H1 (cell line): ENCODE data around the gene KRT6C. TPM values are rescaled to one million over a fixed set of nuclear protein-coding genes. Genes with fewer than 3 reads are reported as not detected.

Source experiments
- CTCF ChIA-PET: fragments of 300-600 bp; sonication (Branson Sonifier 250); formaldehyde crosslinking; loops from one replicate; lab custom pipeline; 2021; ENCODE audit not compliant: partially characterized antibody; lab: Charles Lee
- POLR2A ChIA-PET: fragments of 300-600 bp; sonication (Branson Sonifier 250); formaldehyde crosslinking; loops from one replicate; lab custom pipeline; 2021; ENCODE audit warnings: inconsistent platforms; ENCODE audit not compliant: partially characterized antibody; lab: Charles Lee
- DNase-seq, 2 experiments: peaks; one replicate each; pipeline versions ENCODE4 v3.0.0 to v3.0.0-alpha.2; 2010 to 2022; ENCODE audit warnings: low spot score in 2 of 2, low read depth in 1 of 2, mixed read lengths in 1 of 2
- FAIRE-seq: peaks from 2 replicates; lab custom pipeline; 2011; peaks lifted over from hg19 to GRCh38; lab: Jason Lieb, UNC
- H2AFZ ChIP-seq: 2 replicates; pipeline ENCODE4 v1.8.1; 2012; ENCODE audit warnings: low read length, inconsistent platforms
- H2AK5ac ChIP-seq: 2 replicates; pipeline ENCODE4 v1.6.1; 2013; ENCODE audit warnings: low read depth, low read length
- H2BK120ac ChIP-seq: replicated peaks from 2 replicates; pipeline ENCODE3; 2013; ENCODE audit warnings: low read depth, low read length, inconsistent platforms
- H2BK12ac ChIP-seq: 2 replicates; pipeline ENCODE4 v1.6.1; 2013; ENCODE audit warnings: low read depth, low read length
- H2BK15ac ChIP-seq: 2 replicates; pipeline ENCODE4 v1.6.1; 2013; ENCODE audit warnings: low read length
- H2BK20ac ChIP-seq: 2 replicates; pipeline ENCODE4 v1.6.1; 2013; ENCODE audit warnings: low read length
- H2BK5ac ChIP-seq: 2 replicates; pipeline ENCODE4 v1.6.1; 2013; ENCODE audit warnings: low read depth, low read length
- H3K14ac ChIP-seq: 2 replicates; pipeline ENCODE4 v1.6.1; 2013; ENCODE audit warnings: inconsistent platforms; ENCODE audit not compliant: insufficient read length
- H3K18ac ChIP-seq: 2 replicates; pipeline ENCODE4 v1.6.1; 2013; ENCODE audit warnings: low read length; ENCODE audit errors: extremely low read depth
- H3K23ac ChIP-seq: 2 replicates; pipeline ENCODE4 v1.6.1; 2013; ENCODE audit warnings: inconsistent platforms; ENCODE audit not compliant: insufficient read length
- H3K23me2 ChIP-seq: 2 replicates; pipeline ENCODE4 v1.6.1; 2013; ENCODE audit warnings: low read depth, low read length
- H3K27ac ChIP-seq: 2 replicates; pipeline ENCODE4 v1.6.1; 2011; ENCODE audit warnings: low read depth, low read length, inconsistent platforms
- H3K27me3 ChIP-seq, 4 experiments: replicated peaks in 1 of 4; 1 replicate in 1 of 4; 2 replicates in 3 of 4; pipeline versions ENCODE4 v1.6.1 to v1.8.1; 2011 to 2013; ENCODE audit warnings: low read length in 3 of 4, mild to moderate bottlenecking in 3 of 4, inconsistent platforms in 2 of 4, mixed read lengths in 2 of 4, moderate library complexity in 1 of 4; ENCODE audit not compliant: control insufficient read depth in 3 of 4, insufficient read depth in 3 of 4; ENCODE audit errors: extremely low read depth in 1 of 4
- H3K36me3 ChIP-seq, 4 experiments: 2 replicates each; pipeline versions ENCODE4 v1.6.1 to v1.8.1; 2011 to 2013; ENCODE audit warnings: mild to moderate bottlenecking in 4 of 4, low read length in 3 of 4, moderate library complexity in 2 of 4, control low read depth in 1 of 4, inconsistent platforms in 1 of 4; ENCODE audit not compliant: insufficient read depth in 4 of 4, control insufficient read depth in 2 of 4
- H3K4ac ChIP-seq: replicated peaks from 2 replicates; pipeline ENCODE3; 2013; ENCODE audit warnings: low read length, low read depth, mixed read lengths, inconsistent platforms; ENCODE audit not compliant: insufficient read length
- H3K4me1 ChIP-seq, 4 experiments: replicated peaks in 1 of 4; 1 replicate in 1 of 4; 2 replicates in 3 of 4; pipeline versions ENCODE4 v1.6.1 to v1.8.1; 2011 to 2013; ENCODE audit warnings: low read length in 3 of 4, inconsistent platforms in 2 of 4, mixed read lengths in 1 of 4; ENCODE audit not compliant: insufficient read depth in 4 of 4, control insufficient read depth in 3 of 4
- H3K4me2 ChIP-seq, 2 experiments: 2 replicates each; pipeline versions ENCODE4 v1.6.1 to v1.8.1; 2011 to 2013; ENCODE audit warnings: low read depth in 2 of 2, low read length in 2 of 2, control low read depth in 1 of 2, inconsistent platforms in 1 of 2, mild to moderate bottlenecking in 1 of 2; ENCODE audit not compliant: insufficient read depth in 1 of 2
- H3K4me3 ChIP-seq, 4 experiments: fragments of 200-600, 300-600 bp in 1 of 4; sonication (generic), shearing (Covaris generic), sonication (Bioruptor Twin) in 1 of 4; 2 replicates each; pipeline versions ENCODE4 v1.5.1 to v1.8.1; 2011 to 2016; ENCODE audit warnings: low read length in 4 of 4, low read depth in 3 of 4, control low read depth in 2 of 4, inconsistent platforms in 2 of 4, mild to moderate bottlenecking in 2 of 4, mixed read lengths in 1 of 4, moderate library complexity in 1 of 4; ENCODE audit not compliant: insufficient read depth in 2 of 4; ENCODE audit errors: extremely low read depth in 1 of 4
- H3K56ac ChIP-seq: replicated peaks from 2 replicates; pipeline ENCODE3; 2013; ENCODE audit warnings: low read depth, mild to moderate bottlenecking, mixed read lengths, low read length, inconsistent platforms; ENCODE audit not compliant: insufficient read length
- H3K79me1 ChIP-seq: 2 replicates; pipeline ENCODE4 v1.6.1; 2013; ENCODE audit warnings: low read depth, low read length, control low read depth
- H3K79me2 ChIP-seq, 2 experiments: 2 replicates each; pipeline versions ENCODE4 v1.6.1 to v1.8.1; 2012 to 2013; ENCODE audit warnings: low read length in 2 of 2, mild to moderate bottlenecking in 2 of 2, inconsistent platforms in 1 of 2; ENCODE audit not compliant: insufficient read depth in 2 of 2, control insufficient read depth in 1 of 2
- H3K9ac ChIP-seq, 4 experiments: replicated peaks in 1 of 4; 1 replicate in 1 of 4; 2 replicates in 3 of 4; pipeline versions ENCODE4 v1.6.1 to v1.8.1; 2011 to 2013; ENCODE audit warnings: low read depth in 3 of 4, low read length in 3 of 4, control low read depth in 2 of 4, mild to moderate bottlenecking in 2 of 4, moderate library complexity in 2 of 4, inconsistent platforms in 1 of 4; ENCODE audit errors: extremely low read depth in 1 of 4
- H3K9me3 ChIP-seq, 2 experiments: 2 replicates each; pipeline versions ENCODE4 v1.6.1 to v1.8.1; 2012 to 2013; ENCODE audit warnings: mild to moderate bottlenecking in 2 of 2, moderate library complexity in 2 of 2, control low read depth in 1 of 2, inconsistent platforms in 1 of 2, low read depth in 1 of 2, low read length in 1 of 2, mixed read lengths in 1 of 2; ENCODE audit not compliant: insufficient read depth in 2 of 2
- H4K20me1 ChIP-seq, 2 experiments: replicated peaks in 1 of 2; 2 replicates each; pipeline versions ENCODE3 to v1.8.1; 2011 to 2013; ENCODE audit warnings: inconsistent platforms in 2 of 2, low read length in 2 of 2, mild to moderate bottlenecking in 1 of 2; ENCODE audit not compliant: insufficient read depth in 2 of 2, control insufficient read depth in 1 of 2
- H4K5ac ChIP-seq: 2 replicates; pipeline ENCODE4 v1.6.1; 2013; ENCODE audit warnings: low read length, low read depth, mixed read lengths, inconsistent platforms; ENCODE audit not compliant: insufficient read length
- H4K8ac ChIP-seq: 2 replicates; pipeline ENCODE4 v1.8.0; 2013; ENCODE audit warnings: mild to moderate bottlenecking, moderate library complexity, low read length, inconsistent platforms; ENCODE audit not compliant: insufficient read depth; ENCODE audit errors: extremely low read depth
- H4K91ac ChIP-seq: replicated peaks from 2 replicates; pipeline ENCODE3; 2013; ENCODE audit warnings: low read length, mixed read lengths, inconsistent platforms; ENCODE audit not compliant: insufficient read length
- CEBPB ChIP-seq: IDR thresholded peaks from 2 replicates; pipeline ENCODE4 v1.6.1; 2012; ENCODE audit warnings: low read depth, low read length
- CHD1 ChIP-seq: IDR thresholded peaks from 2 replicates; pipeline ENCODE4 v1.6.1; 2012; ENCODE audit warnings: low read depth, low read length, improper control_type of control experiment
- CREB1 ChIP-seq: IDR thresholded peaks from 2 replicates; pipeline ENCODE4 v1.6.1; 2012; ENCODE audit warnings: inconsistent platforms
- HDAC2 ChIP-seq, 2 experiments: fragments of 300-600 bp in 1 of 2; sonication (generic) in 1 of 2; IDR thresholded peaks; 2 replicates each; pipeline ENCODE4 v1.6.1; 2011 to 2012; ENCODE audit warnings: low read depth in 2 of 2, low read length in 2 of 2, mild to moderate bottlenecking in 2 of 2, moderate library complexity in 2 of 2, borderline replicate concordance in 1 of 2, inconsistent platforms in 1 of 2
- HDAC6 ChIP-seq: IDR thresholded peaks from one replicate; pipeline ENCODE4 v1.7.1; 2012; ENCODE audit warnings: low read depth, mild to moderate bottlenecking, inconsistent platforms, low read length, moderate library complexity
- POLR2AphosphoS5 ChIP-seq: IDR thresholded peaks from 2 replicates; pipeline ENCODE4 v1.6.1; 2011; ENCODE audit warnings: low read depth, low read length
- SIN3A ChIP-seq, 2 experiments: IDR thresholded peaks in 1 of 2; conservative IDR thresholded peaks in 1 of 2; 2 replicates each; pipeline ENCODE4 v1.6.1; 2011 to 2012; ENCODE audit warnings: low read length in 2 of 2, improper control_type of control experiment in 1 of 2, low read depth in 1 of 2, mild to moderate bottlenecking in 1 of 2
- SUZ12 ChIP-seq: fragments of 200-600 bp; sonication (generic); IDR thresholded peaks from 2 replicates; pipeline ENCODE4 v1.6.1; 2012; ENCODE audit warnings: mild to moderate bottlenecking, inconsistent platforms, low read length, moderate library complexity, mixed read lengths
- TAF1 ChIP-seq: IDR thresholded peaks from 2 replicates; pipeline ENCODE4 v1.6.1; 2011; ENCODE audit warnings: mild to moderate bottlenecking, low read depth, low read length
- TBP ChIP-seq: IDR thresholded peaks from 2 replicates; pipeline ENCODE4 v1.6.1; 2011; ENCODE audit warnings: low read depth, low read length, improper control_type of control experiment
- ZNF274 ChIP-seq: IDR thresholded peaks from 2 replicates; pipeline ENCODE4 v1.7.0; 2012; ENCODE audit warnings: low read length, borderline replicate concordance; ENCODE audit errors: extremely low read depth
- WGBS, 2 experiments: shearing (Covaris generic) in 1 of 2; methylation state at CpG; one replicate each; pipeline versions ENCODE4 v1.1.6 to v1.1.7; 2013 to 2015; ENCODE audit warnings: low lambda C conversion rate in 2 of 2, mixed read lengths in 2 of 2, inconsistent platforms in 1 of 2, low coverage in 1 of 2, missing lambda C conversion rate in 1 of 2; ENCODE audit not compliant: insufficient replicate concordance in 2 of 2, insufficient coverage in 1 of 2, insufficient read length in 1 of 2; ENCODE audit errors: extremely low coverage in 1 of 2, missing lambda C conversion rate in 1 of 2; 5-methylcytosine and 5-hydroxymethylcytosine counted together
- polyA plus RNA-seq, 7 experiments: library from polyadenylated mRNA; depleted of rRNA in 3 of 7; stranded (reverse) in 5 of 7; unstranded in 2 of 7; fragments of >200 nt in 5 of 7; fragments of 200-250 nt in 2 of 7; gene quantifications; 1 replicate in 5 of 7; 2 replicates in 1 of 7; 4 replicates in 1 of 7; pipeline versions ENCODE4 v1.2.1 to v1.2.3, GENCODE V29; 2011 to 2013; ENCODE audit warnings: missing spikeins in 2 of 7, mixed read lengths in 2 of 7
- total RNA-seq: library from RNA; stranded (reverse); fragmentation: NEBNext Ultra II Directional; extraction: Animal tissue kit (Norgen Biotek cat#: 25700); gene quantifications from 2 replicates; pipeline ENCODE4 v1.2.1, GENCODE V29; 2021
- TF ChIP-seq, protein P1 (sequence below), 3 experiments: IDR thresholded peaks; 1 replicate in 2 of 3; 2 replicates in 1 of 3; pipeline versions ENCODE4 v1.5.1 to v1.6.1; 2011; ENCODE audit warnings: low read length in 3 of 3, mild to moderate bottlenecking in 3 of 3, inconsistent platforms in 2 of 3, low read depth in 1 of 3, moderate library complexity in 1 of 3; ENCODE audit not compliant: insufficient read depth in 1 of 3; ENCODE audit errors: control extremely low read depth in 1 of 3

Gene KRT6C
- total and polyA plus RNA-seq, 2 of the 8 experiments (the other 6 are each of a cell fraction or from before 2014, with no cell fraction given), result not detected

DNA sequence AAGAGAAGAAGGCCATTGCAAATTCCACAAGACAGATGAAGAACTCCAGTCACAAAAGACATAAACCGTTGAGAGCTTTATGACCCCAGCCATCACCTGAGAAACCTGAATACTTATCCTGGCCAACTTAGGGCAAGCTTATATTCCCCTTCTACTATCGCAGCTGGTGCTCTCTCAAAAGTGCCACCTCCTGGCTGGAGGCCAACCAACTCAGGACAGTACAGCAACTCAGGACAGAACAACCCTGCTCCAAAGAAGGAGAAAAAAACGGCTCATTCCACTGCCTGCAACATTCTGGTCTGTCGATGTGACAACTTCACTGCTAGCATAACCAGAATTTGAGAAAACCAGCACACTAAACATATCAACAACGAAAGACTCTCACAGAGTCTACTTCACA is 11.9 kb downstream of the KRT6C start:
- Histone ChIP-seq H3K36me3 (no peaks in the 10 kb centered on the region), H3K14ac (no peak overlapping the region), H2BK15ac (no peak overlapping the region), H3K79me1 (no peaks in the 10 kb centered on the region), H3K4ac (no peak overlapping the region), H3K4me2 (no peak overlapping the region), H2AFZ (no peak overlapping the region), H4K5ac (no peak overlapping the region), H4K8ac (no peak overlapping the region), H3K27ac (no peak overlapping the region), H3K27me3 (no peaks in the 10 kb centered on the region), H3K18ac (no peak overlapping the region), H3K23me2 (no peaks in the 10 kb centered on the region), H4K20me1 (no peaks in the 10 kb centered on the region), H4K91ac (no peak overlapping the region), H3K9me3 (no peaks in the 10 kb centered on the region), H3K56ac (no peak overlapping the region), H2BK12ac (no peak overlapping the region), H2BK20ac (no peak overlapping the region), H3K4me3 (no peak overlapping the region), H3K23ac (no peak overlapping the region), H2BK5ac (no peak overlapping the region), H3K9ac (no peak overlapping the region), H2BK120ac (no peak overlapping the region), H3K4me1 (no peaks in the 10 kb centered on the region), H3K79me2 (no peaks in the 10 kb centered on the region), H2AK5ac (no peak overlapping the region)
- POLR2A ChIA-PET, result no interaction called here
- WGBS, 2 experiments, result 89% methylated on average over 5 of the region's 5 CpGs; no CpG with 5 or more reads in 1 of the 2 experiments
- FAIRE-seq (no peak), DNase-seq (no peak)
- CTCF ChIA-PET, result interaction anchor here (0.9 to 1.7 kb wide), 2 partner anchors 15 to 121 kb away, joined by 3 to 4 read pairs; no protein-coding TSS in a partner anchor
- TF ChIP-seq TAF1, result no peak
- TF ChIP-seq, protein P1, sequence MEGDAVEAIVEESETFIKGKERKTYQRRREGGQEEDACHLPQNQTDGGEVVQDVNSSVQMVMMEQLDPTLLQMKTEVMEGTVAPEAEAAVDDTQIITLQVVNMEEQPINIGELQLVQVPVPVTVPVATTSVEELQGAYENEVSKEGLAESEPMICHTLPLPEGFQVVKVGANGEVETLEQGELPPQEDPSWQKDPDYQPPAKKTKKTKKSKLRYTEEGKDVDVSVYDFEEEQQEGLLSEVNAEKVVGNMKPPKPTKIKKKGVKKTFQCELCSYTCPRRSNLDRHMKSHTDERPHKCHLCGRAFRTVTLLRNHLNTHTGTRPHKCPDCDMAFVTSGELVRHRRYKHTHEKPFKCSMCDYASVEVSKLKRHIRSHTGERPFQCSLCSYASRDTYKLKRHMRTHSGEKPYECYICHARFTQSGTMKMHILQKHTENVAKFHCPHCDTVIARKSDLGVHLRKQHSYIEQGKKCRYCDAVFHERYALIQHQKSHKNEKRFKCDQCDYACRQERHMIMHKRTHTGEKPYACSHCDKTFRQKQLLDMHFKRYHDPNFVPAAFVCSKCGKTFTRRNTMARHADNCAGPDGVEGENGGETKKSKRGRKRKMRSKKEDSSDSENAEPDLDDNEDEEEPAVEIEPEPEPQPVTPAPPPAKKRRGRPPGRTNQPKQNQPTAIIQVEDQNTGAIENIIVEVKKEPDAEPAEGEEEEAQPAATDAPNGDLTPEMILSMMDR (IDR thresholded peaks at IDR 0.05; ENCODE audit: control extremely low read depth in 1 of 3, insufficient read depth in 1 of 3, low read depth in 1 of 3, low read length in 3 of 3), result peak in 1 of 3 experiments; percentile 0; a peak in 1 of 4 replicates
- no peak for TF ChIP-seq HDAC2 (IDR thresholded peaks at IDR 0.05; ENCODE audit: borderline replicate concordance in 1 of 2, low read depth in 2 of 2, low read length in 2 of 2)
- no peak for TF ChIP-seq CHD1
- TF ChIP-seq HDAC6, result no peak
- no peak for TF ChIP-seq SIN3A (conservative IDR thresholded peaks at IDR 0.05 in 1 of 2, IDR thresholded peaks at IDR 0.05 in 1 of 2; ENCODE audit: low read depth in 1 of 2, low read length in 2 of 2)
- no peak for TF ChIP-seq TBP
- TF ChIP-seq ZNF274, result no peak
- no peak for TF ChIP-seq SUZ12
- no peak for TF ChIP-seq CREB1
- no peak for TF ChIP-seq POLR2AphosphoS5
- no peak for TF ChIP-seq CEBPB
